GM21447 (cell line): Measurements from ENCODE around the gene KCNK18.

ENCODE experiments used
- ATAC-seq: cut with Tn5 transposase; IDR thresholded peaks from one replicate; pipeline ENCODE4 v1.9.1; 2021; ENCODE audit not compliant: unreplicated experiment

KCNK18 gene

GRCh38 chr10:117197189-117197588, at the start of gene KCNK18:
KCNK18 (plus strand) TSS chr10:117197489; CDS start chr10:117197489, 0 bp downstream.
- ATAC-seq: no peak

DNA sequence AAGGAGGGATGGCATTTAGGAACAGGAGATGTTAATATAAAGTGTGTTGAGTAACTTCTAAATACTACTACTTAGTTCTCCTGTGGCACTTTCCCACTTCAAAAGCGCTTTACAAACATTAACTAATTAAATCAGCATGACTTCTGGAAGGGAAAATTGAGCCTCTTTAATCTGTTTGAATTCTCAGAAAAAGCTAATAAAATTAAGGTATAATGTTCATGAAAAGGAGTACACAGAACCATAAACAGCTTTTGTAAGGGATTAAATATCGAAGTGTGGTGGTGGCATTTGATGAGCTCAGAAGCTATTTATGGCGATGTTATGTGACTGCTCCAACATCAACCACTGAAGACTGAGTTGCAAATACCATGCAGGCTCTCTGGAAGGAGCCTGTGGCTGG, 49.0 kb upstream of the KCNK18 start:
- no peak for ATAC-seq

GRCh38 chr10:117152668-117153067, 44.6 kb upstream of the KCNK18 start:
- no peak for ATAC-seq

GRCh38 chr10:117158297-117158696, 39.0 kb upstream of the KCNK18 start:
- no peak for ATAC-seq

DNA sequence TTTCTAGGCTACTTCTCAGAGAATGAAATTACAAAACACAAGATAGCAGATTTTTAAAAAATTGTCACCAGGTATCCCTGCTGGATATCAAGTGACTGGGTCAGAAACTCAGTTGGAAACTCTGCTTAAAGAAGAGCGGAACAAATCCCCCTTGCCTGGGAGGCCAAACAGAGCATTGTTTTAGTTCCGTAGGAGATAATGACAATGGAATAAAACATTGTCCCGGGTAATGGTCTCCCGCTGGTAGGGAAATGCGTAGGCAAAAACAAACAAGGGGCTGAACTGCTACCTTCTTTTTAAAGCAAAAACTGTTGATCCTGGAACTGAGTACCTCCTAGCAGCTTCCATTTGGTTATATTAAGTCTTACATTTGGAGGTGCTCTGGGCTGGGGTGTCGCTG, 37.9 kb upstream of the KCNK18 start:
- no peak for ATAC-seq

GRCh38 chr10:117160567-117160966, 36.7 kb upstream of the KCNK18 start:
- no peak for ATAC-seq

DNA sequence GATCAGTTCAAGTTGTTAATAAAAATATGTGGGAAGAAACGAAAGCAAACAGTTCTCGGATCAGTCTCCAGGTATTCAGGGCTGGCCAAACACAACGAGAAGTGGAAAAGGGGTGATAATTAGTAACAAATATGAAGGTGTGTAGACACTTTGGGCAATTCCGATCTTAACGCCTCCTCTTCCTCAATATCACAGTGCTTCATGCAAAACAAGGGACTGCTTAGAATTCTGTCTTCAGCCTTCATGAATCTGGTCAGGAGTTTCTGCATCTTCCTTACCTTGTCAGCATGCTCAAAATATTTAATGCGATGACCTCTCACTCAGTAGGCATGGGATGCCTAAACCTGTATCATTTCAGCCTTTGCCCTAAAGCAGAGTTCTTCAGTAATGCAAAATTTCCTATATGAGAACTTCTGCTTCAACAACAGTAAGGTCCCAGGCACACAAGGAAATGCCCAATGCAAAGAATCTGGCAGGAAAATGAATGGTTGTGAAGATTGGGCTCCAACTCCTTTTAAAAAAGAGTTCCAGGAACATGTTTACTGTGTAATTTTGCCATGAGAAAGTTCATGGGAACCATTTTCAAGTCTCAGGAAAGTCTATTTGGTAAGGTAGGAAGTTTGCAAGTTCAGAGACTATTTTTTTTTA, 35.8 kb upstream of the KCNK18 start:
- ATAC-seq: no peak

GRCh38 chr10:117162093-117163060, 34.9 kb upstream of the KCNK18 start:
- no peak for ATAC-seq

DNA sequence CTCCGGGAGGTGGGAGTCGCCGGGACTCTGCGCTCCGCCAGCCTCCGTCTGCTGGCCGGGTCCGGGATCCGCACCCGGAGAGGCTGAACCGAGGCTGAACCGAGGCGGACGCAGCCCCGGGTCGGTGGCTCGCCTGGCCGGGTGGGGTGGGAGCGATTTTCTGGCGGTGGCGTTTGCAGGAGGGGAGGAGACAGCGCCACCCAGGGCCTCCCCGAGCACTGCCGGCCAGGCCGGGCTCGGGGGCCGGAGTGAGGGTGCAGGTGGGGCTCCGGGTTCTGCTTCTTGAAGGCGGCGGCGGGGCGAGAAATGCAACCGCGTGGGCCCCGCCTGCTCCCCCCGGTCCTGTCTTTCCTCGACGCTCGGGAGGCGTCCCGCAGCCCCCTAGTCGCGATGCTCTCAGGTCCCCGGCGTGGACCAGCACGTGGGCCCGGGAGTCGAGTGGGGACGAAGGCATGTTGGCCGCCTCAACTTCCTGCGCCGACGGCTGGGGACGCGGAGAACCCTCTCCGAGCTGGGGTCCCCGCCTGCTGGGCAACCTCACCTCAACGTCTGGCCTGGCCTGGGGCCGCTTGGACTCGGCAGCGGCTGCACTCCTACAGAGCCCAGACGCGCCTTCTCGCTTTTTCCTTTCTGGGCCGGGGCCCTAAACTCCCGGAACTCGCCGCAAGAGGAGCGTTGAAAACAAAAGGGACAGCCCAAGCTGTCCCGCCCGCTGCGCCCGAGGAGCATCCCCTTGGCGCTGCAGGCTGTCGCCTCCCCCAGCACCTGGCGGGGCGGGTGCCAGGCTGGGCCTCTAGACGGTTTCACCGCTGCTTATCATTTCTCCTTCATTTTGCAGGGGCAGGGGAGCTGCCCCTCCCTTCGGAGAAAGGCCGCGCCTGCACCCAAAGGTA, 34.0 kb upstream of the KCNK18 start:
- ATAC-seq: no peak

- ATAC-seq: no peak
Measured at GRCh38 chr10:117163954-117164548, 33.2 kb upstream of the KCNK18 start.

DNA sequence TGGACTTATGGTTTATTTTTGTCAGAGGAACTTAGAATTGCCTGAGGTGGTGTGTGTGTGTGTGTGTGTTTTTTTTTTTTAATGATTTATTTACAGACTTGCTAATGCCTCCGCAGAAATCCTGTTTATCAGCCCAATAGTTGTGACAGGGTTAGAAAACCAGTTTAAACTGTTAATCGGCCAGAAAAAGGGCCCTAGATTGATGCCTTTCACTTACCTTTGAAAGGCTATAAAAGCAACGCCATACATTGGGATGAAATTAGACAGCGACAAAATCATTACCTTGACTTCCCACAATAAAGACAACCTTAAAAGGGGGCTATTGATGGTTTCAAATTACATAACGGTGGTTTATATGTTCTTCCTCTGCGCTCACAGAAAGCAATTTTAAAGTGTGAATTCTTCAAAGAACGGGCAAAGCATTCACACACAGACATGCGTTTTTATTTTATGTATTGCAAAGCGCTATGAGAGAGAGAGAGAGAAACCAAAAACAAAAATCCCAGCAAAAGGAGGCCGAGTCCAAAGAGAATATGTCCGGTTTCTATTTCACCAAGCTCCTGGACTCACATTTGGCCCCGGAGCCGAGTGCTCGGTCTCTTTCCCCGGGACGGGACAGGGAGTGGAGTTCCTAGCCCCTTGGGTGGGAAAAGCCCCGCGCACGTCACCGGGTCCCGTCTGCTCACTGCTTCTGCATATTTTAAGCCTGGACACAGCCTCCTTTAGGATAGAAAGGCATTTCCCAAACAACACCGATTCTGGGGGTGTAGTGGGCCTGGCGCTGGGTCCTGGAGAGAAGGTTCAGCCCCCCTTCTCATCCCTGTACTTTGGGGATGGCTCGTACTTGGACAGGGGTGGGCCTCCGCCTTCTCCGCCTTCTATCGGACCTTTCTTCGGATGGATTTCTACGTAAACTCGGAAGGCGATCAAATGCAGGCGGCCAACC, 32.4 kb upstream of the KCNK18 start:
- no peak for ATAC-seq

DNA sequence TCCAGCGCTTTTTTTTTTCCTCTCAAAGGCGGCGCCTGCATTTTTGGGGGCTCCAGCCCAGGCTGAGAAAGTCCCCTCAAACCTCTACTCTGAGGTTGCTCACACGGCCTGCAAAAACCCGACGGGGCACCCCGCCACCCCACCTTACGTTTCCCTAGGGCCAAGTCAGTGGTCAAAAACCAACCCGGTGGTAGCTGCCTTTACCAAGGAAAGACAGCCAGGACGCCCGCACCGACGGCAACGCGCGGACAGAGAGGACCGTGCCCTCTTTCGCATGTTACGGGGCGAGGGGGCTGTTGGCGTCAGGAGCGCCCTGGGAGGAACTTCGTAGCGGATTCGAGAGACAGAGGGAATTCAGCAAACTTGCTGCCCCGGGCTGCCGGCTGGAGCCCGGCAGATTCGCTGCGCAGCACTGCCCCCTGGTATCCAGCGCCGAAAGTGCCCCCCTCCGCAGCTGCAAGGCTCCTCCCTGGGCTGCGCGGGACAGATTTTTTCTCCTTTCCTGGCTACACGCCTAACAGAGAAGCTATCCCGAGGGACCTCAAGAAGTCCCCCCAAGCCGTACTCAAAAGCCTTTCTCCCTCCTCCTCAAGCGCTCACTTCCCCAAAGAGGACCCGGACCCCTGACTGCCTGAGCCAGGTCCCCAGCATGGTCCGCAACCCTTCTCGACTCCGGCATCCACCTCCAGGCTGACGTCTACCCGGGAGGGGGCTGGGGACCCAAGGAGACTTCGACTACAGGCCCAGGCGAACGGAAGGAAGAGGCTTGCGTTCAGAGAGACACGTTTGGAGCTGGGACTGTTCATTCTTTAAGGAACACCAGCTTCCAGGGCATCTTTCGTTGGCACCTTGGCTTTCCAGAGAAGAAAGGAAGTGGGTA, 31.5 kb upstream of the KCNK18 start:
- no peak for ATAC-seq

GRCh38 chr10:117166418-117167345, 30.6 kb upstream of the KCNK18 start:
- ATAC-seq: no peak

DNA sequence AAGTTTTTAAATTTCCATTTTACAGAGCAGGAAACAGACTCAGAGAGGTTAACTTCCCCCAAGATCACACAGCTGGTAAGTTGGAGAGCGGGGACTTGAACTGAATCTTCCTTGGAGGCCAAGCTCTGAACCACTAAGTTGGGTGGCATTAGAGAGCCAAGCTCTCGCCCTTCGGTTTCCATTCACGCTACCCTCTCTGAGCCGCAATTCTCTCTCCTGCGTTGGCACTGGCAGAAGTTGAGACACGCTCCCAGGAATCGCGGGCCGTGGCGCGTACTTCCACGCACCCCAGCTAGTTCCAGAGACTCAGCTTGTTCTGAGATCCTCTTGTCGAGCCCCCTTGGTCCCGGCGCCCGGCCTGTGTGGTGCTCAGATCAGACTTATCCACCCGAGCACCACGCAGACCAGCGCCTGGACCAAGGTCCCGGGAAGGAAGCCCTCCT, 29.9 kb upstream of the KCNK18 start:
- no peak for ATAC-seq

GRCh38 chr10:117167789-117168674, 29.3 kb upstream of the KCNK18 start:
- ATAC-seq: peak; percentile 78

GRCh38 chr10:117168729-117169128, 28.6 kb upstream of the KCNK18 start:
- ATAC-seq: no peak

DNA sequence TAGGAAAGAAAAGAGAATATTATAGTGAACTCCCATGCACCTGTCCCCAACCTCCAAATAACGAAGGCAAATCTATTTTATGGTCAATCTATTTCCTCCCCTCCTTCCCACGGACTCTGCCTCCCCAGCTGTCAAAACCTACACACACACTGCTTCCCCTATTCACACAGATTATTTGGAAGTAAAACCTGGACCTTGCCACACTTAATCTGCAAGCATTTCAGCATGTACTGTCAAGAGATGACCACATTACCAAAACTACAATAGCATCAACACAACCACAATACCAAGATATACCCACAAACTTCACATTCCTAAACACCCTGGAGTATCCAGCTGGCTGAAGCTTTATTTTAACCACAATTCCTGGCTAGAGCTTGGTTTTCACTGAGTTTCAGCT, 27.8 kb upstream of the KCNK18 start:
- no peak for ATAC-seq
